Hepatocyte (in vitro differentiated cells): ENCODE results near the gene SERPINF2. TPM values are rescaled to one million over a fixed set of nuclear protein-coding genes. Genes with fewer than 3 reads are reported as not detected.
A peak's percentile ranks its signal among the peaks of the same experiment; 100 is the strongest.

Experiments used
- DNase-seq: peaks from one replicate; pipeline ENCODE4 v3.0.0-alpha.2; 2016; ENCODE audit warnings: low spot score
- H2AFZ ChIP-seq: fragments of 200-600 bp; sonication (generic); 2 replicates; pipeline ENCODE4 v1.6.0; 2016; ENCODE audit warnings: antibody characterized with exemption, mild to moderate bottlenecking
- H3K27ac ChIP-seq: fragments of 200-600 bp; sonication (generic); 2 replicates; pipeline ENCODE4 v1.5.1; 2016; ENCODE audit warnings: mild to moderate bottlenecking
- H3K27me3 ChIP-seq: fragments of 200-600 bp; sonication (generic); 2 replicates; pipeline ENCODE4 v1.6.1; 2016
- H3K36me3 ChIP-seq: fragments of 200-600 bp; sonication (generic); replicated peaks from 2 replicates; pipeline ENCODE4 v1.5.1; 2016; ENCODE audit warnings: low read depth; ENCODE audit not compliant: insufficient read depth
- H3K4me1 ChIP-seq: fragments of 200-600 bp; sonication (generic); 2 replicates; pipeline ENCODE4 v1.5.1; 2016; ENCODE audit warnings: mild to moderate bottlenecking, moderate library complexity; ENCODE audit not compliant: insufficient read depth
- H3K4me2 ChIP-seq: fragments of 200-600 bp; sonication (generic); 2 replicates; pipeline ENCODE4 v1.6.0; 2016
- H3K4me3 ChIP-seq: fragments of 200-600 bp; sonication (generic); 2 replicates; pipeline ENCODE4 v1.5.1; 2016; ENCODE audit warnings: mild to moderate bottlenecking
- H3K79me2 ChIP-seq: fragments of 200-600 bp; sonication (generic); 2 replicates; pipeline ENCODE4 v1.6.0; 2017; ENCODE audit warnings: mild to moderate bottlenecking
- H3K9me2 ChIP-seq: fragments of 200-600 bp; sonication (generic); replicated peaks from 2 replicates; pipeline ENCODE4 v1.6.0; 2017; ENCODE audit warnings: mild to moderate bottlenecking; ENCODE audit not compliant: insufficient read depth
- H3K9me3 ChIP-seq: fragments of 200-600 bp; sonication (generic); 2 replicates; pipeline ENCODE4 v1.5.1; 2016; ENCODE audit warnings: low read depth, mild to moderate bottlenecking
- H4K20me1 ChIP-seq: fragments of 200-600 bp; sonication (generic); 2 replicates; pipeline ENCODE4 v1.6.0; 2016; ENCODE audit warnings: mild to moderate bottlenecking; ENCODE audit not compliant: insufficient read depth, poor library complexity, severe bottlenecking
- EZH2 ChIP-seq: fragments of 200-600 bp; sonication (generic); IDR thresholded peaks from 2 replicates; pipeline ENCODE4 v1.6.1; 2016; ENCODE audit warnings: antibody characterized with exemption, mild to moderate bottlenecking, borderline replicate concordance
- EZH2phosphoT487 ChIP-seq: fragments of 200-600 bp; sonication (generic); IDR thresholded peaks from one replicate; pipeline ENCODE4 v1.6.1; 2018; ENCODE audit warnings: antibody characterized with exemption, mild to moderate bottlenecking, low read depth, moderate library complexity; ENCODE audit not compliant: unreplicated experiment, severe bottlenecking
- WGBS: methylation state at CpG from one replicate; pipeline ENCODE4 v1.1.6; 2016; ENCODE audit warnings: low lambda C conversion rate; ENCODE audit errors: missing lambda C conversion rate; 5-methylcytosine and 5-hydroxymethylcytosine counted together
- polyA plus RNA-seq: library from polyadenylated mRNA; unstranded; fragments of >200 nt; fragmentation: Nextera tagmentation; extraction: Ambion mirVana; gene quantifications from 2 replicates; pipeline ENCODE4 v1.2.1, GENCODE V29; 2016
- total RNA-seq: library from RNA; depleted of rRNA; stranded (reverse); fragments of >200 nt; gene quantifications from 2 replicates; pipeline ENCODE4 v1.2.3, GENCODE V29; 2014
- TF ChIP-seq, protein P1 (sequence below): fragments of 200-600 bp; sonication (generic); IDR thresholded peaks from 2 replicates; pipeline ENCODE4 v1.5.1; 2016; ENCODE audit warnings: antibody characterized with exemption, mild to moderate bottlenecking; ENCODE audit not compliant: poor library complexity

SERPINF2 gene
- total and polyA plus RNA-seq, 2 experiments from 2014 or later = 127 to 164 TPM

DNA sequence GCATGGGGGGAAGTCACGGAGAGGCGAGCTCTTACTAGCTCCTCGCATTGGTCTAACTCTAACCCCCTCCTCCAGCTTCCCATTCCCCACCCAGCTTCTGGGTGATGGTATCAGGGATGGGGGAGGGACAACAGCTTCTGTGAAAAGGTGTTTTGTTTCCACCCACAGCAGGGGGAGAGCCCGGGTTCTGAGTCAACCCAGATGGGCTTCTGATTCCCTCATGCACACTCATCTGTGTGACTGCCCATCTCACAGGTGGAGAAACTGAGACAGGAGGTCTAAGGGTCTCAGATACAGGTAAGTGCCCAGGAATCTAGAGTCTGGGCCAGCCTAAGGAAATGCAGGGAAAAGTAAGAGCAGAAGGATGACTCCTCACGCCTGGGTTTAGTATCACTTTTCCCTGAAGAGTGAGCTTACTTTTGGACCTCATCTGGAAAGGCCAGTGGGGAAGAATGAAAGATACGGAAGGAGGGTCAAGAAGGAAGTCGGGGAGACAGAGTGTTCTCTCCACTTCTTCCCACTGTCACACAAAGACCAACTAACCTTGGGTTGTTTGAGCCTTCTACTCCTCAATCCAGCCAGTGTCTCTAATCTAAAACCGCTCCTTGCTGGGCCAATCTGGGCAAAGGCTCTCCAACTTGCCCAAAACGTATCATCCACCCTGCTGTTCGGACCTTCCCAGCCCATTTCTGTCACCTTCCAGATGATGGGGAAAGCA lies 29.4 kb upstream of the SERPINF2 start:
- Histone ChIP-seq H3K36me3 (no peaks in the 10 kb centered on the region), H4K20me1 (peaks cover 38% of the 10 kb centered on the region), H3K9me2 (no peaks in the 10 kb centered on the region), H3K27ac (peak overlapping the region; percentile 96), H3K4me3 (no peak overlapping the region), H3K9me3 (no peaks in the 10 kb centered on the region), H3K27me3 (no peaks in the 10 kb centered on the region), H3K4me1 (peaks cover 33% of the 10 kb centered on the region), H2AFZ (no peak overlapping the region), H3K79me2 (peaks cover 27% of the 10 kb centered on the region), H3K4me2 (peak overlapping the region; percentile 90)
- TF ChIP-seq, protein P1, sequence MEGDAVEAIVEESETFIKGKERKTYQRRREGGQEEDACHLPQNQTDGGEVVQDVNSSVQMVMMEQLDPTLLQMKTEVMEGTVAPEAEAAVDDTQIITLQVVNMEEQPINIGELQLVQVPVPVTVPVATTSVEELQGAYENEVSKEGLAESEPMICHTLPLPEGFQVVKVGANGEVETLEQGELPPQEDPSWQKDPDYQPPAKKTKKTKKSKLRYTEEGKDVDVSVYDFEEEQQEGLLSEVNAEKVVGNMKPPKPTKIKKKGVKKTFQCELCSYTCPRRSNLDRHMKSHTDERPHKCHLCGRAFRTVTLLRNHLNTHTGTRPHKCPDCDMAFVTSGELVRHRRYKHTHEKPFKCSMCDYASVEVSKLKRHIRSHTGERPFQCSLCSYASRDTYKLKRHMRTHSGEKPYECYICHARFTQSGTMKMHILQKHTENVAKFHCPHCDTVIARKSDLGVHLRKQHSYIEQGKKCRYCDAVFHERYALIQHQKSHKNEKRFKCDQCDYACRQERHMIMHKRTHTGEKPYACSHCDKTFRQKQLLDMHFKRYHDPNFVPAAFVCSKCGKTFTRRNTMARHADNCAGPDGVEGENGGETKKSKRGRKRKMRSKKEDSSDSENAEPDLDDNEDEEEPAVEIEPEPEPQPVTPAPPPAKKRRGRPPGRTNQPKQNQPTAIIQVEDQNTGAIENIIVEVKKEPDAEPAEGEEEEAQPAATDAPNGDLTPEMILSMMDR = no peak
- TF ChIP-seq EZH2 = no peak
- no peak for TF ChIP-seq EZH2phosphoT487
- WGBS = 73% methylated on average over 10 of the region's 10 CpGs
- peak; percentile 10 for DNase-seq

DNA sequence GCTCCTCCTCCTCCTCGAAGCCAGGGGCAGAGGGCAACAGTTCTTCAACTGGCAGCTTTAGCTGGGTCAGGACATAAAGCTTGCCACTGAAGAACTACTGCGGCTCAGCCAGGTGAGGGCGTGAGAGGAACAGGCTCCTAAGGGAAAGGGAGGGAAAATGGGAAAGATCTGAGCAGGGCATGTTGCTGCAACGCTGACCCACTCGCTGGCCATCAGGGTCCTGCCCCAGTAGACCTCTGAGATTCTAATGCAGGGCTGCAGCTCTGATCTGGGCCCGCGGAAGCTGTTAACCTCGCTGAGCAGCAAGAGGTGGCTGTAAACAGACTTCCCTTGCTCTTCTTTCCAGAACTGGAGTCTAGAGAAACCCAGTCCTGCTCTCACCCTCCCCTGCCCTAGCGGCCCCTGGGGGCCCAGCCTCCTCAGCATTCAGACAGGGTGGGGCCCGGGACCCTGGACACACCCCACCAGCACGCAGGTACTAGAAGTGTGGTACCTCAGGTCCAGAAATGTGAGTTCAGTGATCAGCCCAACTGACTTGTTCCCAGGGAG lies 28.7 kb upstream of the SERPINF2 start:
- Histone ChIP-seq H3K79me2 (peaks cover 27% of the 10 kb centered on the region), H3K36me3 (no peaks in the 10 kb centered on the region), H3K4me1 (peaks cover 35% of the 10 kb centered on the region), H3K27me3 (no peaks in the 10 kb centered on the region), H4K20me1 (peaks cover 38% of the 10 kb centered on the region), H3K4me2 (peak overlapping the region; percentile 90), H3K9me2 (no peaks in the 10 kb centered on the region), H3K27ac (peak overlapping the region; percentile 96), H3K9me3 (no peaks in the 10 kb centered on the region), H3K4me3 (peak overlapping the region; percentile 41), H2AFZ (no peak overlapping the region)
- TF ChIP-seq EZH2 (no peak), EZH2phosphoT487 (no peak)
- TF ChIP-seq, protein P1 = peak; percentile 49
- WGBS = 4% methylated on average over 11 of the region's 11 CpGs
- peak; percentile 77 for DNase-seq

DNA sequence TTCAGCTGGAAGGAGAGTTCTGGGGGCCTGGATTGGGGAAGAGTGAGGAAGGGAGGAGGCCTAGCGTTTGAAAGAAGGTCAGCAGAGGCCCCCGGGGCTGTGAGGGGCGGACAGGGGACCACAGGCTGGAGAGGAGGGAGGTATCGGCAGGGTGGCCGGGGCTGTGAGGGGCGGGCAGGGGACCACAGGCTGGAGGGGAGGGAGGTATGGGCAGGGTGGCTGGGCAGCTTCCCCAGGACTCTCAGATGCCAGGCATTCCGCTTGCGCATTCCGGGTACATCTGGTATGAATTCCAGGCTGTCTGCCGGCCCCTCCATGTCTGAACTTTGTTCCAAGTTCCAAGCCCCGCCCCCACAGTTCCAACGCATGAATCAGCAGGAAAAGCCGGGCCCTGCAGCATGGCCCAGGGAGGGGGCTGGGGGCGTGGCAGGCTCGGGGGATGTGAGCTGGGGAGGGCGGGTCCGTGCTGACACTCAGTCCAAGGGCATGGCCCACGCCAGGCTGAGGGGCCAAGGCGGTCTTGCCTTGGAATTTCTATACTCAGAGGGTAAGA lies 28.2 kb upstream of the SERPINF2 start:
- no peaks in the 10 kb centered on the region for H3K9me3 ChIP-seq
- peak overlapping the region; percentile 41 for H3K4me3 ChIP-seq
- H3K27me3 ChIP-seq = no peaks in the 10 kb centered on the region
- H3K9me2 ChIP-seq = no peaks in the 10 kb centered on the region
- H2AFZ ChIP-seq = no peak overlapping the region
- TF ChIP-seq EZH2 = no peak
- TF ChIP-seq, protein P1 = no peak
- no peak for TF ChIP-seq EZH2phosphoT487
- no peaks in the 10 kb centered on the region for H3K36me3 ChIP-seq
- WGBS = under 1% methylated on average over 15 of the region's 19 CpGs
- peak overlapping the region; percentile 97 for H3K27ac ChIP-seq
- peak; percentile 99 for DNase-seq
- peaks cover 38% of the 10 kb centered on the region for H4K20me1 ChIP-seq
- peaks cover 35% of the 10 kb centered on the region for H3K4me1 ChIP-seq
- peak overlapping the region; percentile 90 for H3K4me2 ChIP-seq
- peaks cover 27% of the 10 kb centered on the region for H3K79me2 ChIP-seq
